HCT116 (cell line): ENCODE results near the gene TSPAN11. TPM values are rescaled to one million over a fixed set of nuclear protein-coding genes. Genes with fewer than 3 reads are reported as not detected.

Experiments
- ATAC-seq: fragments of 200-7000 bp; cut with Tn5 transposase; 2 replicates; pipeline ENCODE4 v1.9.1; 2020; ENCODE audit warnings: mild to moderate bottlenecking, moderate library complexity
- BruUV-seq: library from RNA; stranded (reverse); fragments of 400-500 nt; replicated peaks from 2 replicates; lab custom pipeline; 2021; lab: Mats Ljungman, UMichigan
- CTCF ChIA-PET: fragments of 300-600 bp; sonication (Branson Sonifier 250); formaldehyde crosslinking; loops from one replicate; lab custom pipeline; 2021; ENCODE audit warnings: antibody characterized with exemption; lab: Charles Lee
- POLR2A ChIA-PET: fragments of 300-600, 350-600 bp; sonication (Branson Sonifier 250); formaldehyde crosslinking; loops from one replicate; lab custom pipeline; 2021; ENCODE audit warnings: antibody characterized with exemption; lab: Charles Lee
- RAD21 ChIA-PET, 2 experiments: fragments of 300-600 bp; sonication (Branson Sonifier 250); formaldehyde crosslinking; loops; one replicate each; lab custom pipeline; 2023; ENCODE audit warnings: low total read pairs in 2 of 2; ENCODE audit not compliant: uncharacterized antibody in 2 of 2, unreplicated experiment in 2 of 2, low non-redundant PET in 1 of 2; lab: Charles Lee
- DNase-seq: peaks from one replicate; pipeline ENCODE4 v3.0.0-alpha.2; 2010; ENCODE audit warnings: low read depth, low spot score
- H2AFZ ChIP-seq: fragments of 200-600 bp; shearing (Covaris generic), sonication (generic); 2 replicates; pipeline ENCODE4 v1.6.1; 2017; ENCODE audit warnings: low read depth, mixed run types, mixed read lengths, antibody characterized with exemption, low read length; ENCODE audit not compliant: poor library complexity, severe bottlenecking
- H3K27ac ChIP-seq: 2 replicates; pipeline ENCODE4 v1.5.1; 2012; ENCODE audit warnings: low read depth, low read length
- H3K27me3 ChIP-seq: fragments of 200-600 bp; sonication (generic); 2 replicates; pipeline ENCODE4 v1.6.1; 2016; ENCODE audit warnings: mixed run types, low read length, mixed read lengths; ENCODE audit not compliant: insufficient read depth
- H3K36me3 ChIP-seq, 2 experiments: fragments of 200-500 bp in 1 of 2; fragments of 200-600 bp in 1 of 2; sonication (Bioruptor generic) in 1 of 2; sonication (generic) in 1 of 2; 2 replicates each; pipeline versions ENCODE4 v1.5.1 to v1.6.1; 2014 to 2016; ENCODE audit warnings: low read length in 2 of 2, inconsistent platforms in 1 of 2, mixed read lengths in 1 of 2, mixed run types in 1 of 2; ENCODE audit not compliant: insufficient read depth in 2 of 2, control insufficient read depth in 1 of 2
- H3K4me1 ChIP-seq, 2 experiments: fragments of 200-600 bp in 1 of 2; sonication (generic) in 1 of 2; 2 replicates each; pipeline versions ENCODE4 v1.5.1 to v1.6.1; 2012 to 2017; ENCODE audit warnings: low read length in 2 of 2, inconsistent platforms in 1 of 2, mild to moderate bottlenecking in 1 of 2, mixed read lengths in 1 of 2, mixed run types in 1 of 2, moderate library complexity in 1 of 2; ENCODE audit not compliant: insufficient read depth in 2 of 2, control insufficient read depth in 1 of 2
- H3K4me2 ChIP-seq: fragments of 200-600 bp; sonication (generic); 2 replicates; pipeline ENCODE4 v1.6.1; 2017; ENCODE audit warnings: mixed run types, low read length, mixed read lengths
- H3K4me3 ChIP-seq, 2 experiments: fragments of 200-600 bp in 1 of 2; sonication (generic) in 1 of 2; replicated peaks in 1 of 2; 2 replicates each; pipeline ENCODE4 v1.5.1; 2011 to 2016; ENCODE audit warnings: low read length in 2 of 2, control low read depth in 1 of 2, low read depth in 1 of 2, mild to moderate bottlenecking in 1 of 2, mixed read lengths in 1 of 2, mixed run types in 1 of 2
- H3K79me2 ChIP-seq: fragments of 200-600 bp; sonication (generic); 2 replicates; pipeline ENCODE4 v1.6.1; 2017; ENCODE audit warnings: mild to moderate bottlenecking, mixed run types, low read length, moderate library complexity, mixed read lengths; ENCODE audit not compliant: insufficient read depth
- H3K9ac ChIP-seq: fragments of 200-600 bp; sonication (generic); 2 replicates; pipeline ENCODE4 v1.6.1; 2016; ENCODE audit warnings: low read length, mixed read lengths
- H3K9me2 ChIP-seq: fragments of 200-600 bp; sonication (generic), shearing (Covaris generic); 2 replicates; pipeline ENCODE4 v1.6.1; 2017; ENCODE audit warnings: mixed run types, mild to moderate bottlenecking, moderate library complexity; ENCODE audit not compliant: insufficient read depth
- H3K9me3 ChIP-seq, 2 experiments: fragments of 200-500 bp in 1 of 2; fragments of 200-600 bp in 1 of 2; sonication (Bioruptor generic) in 1 of 2; sonication (generic) in 1 of 2; 2 replicates each; pipeline ENCODE4 v1.6.1; 2014 to 2017; ENCODE audit warnings: low read length in 2 of 2, mixed read lengths in 2 of 2, inconsistent platforms in 1 of 2, low read depth in 1 of 2, mild to moderate bottlenecking in 1 of 2, mixed run types in 1 of 2, moderate library complexity in 1 of 2; ENCODE audit not compliant: control insufficient read depth in 1 of 2, insufficient read depth in 1 of 2
- H4K20me1 ChIP-seq: fragments of 200-600 bp; sonication (generic), shearing (Covaris generic); 2 replicates; pipeline ENCODE4 v1.6.1; 2017; ENCODE audit warnings: mixed run types, mild to moderate bottlenecking, moderate library complexity; ENCODE audit not compliant: insufficient read depth
- CBX3 ChIP-seq: IDR thresholded peaks from 2 replicates; pipeline ENCODE4 v1.6.1; 2012; ENCODE audit warnings: low read depth
- EGR1 ChIP-seq: IDR thresholded peaks from 2 replicates; pipeline ENCODE4 v1.6.1; 2012; ENCODE audit warnings: low read depth
- EZH2 ChIP-seq: fragments of 200-600 bp; sonication (generic); IDR thresholded peaks from 2 replicates; pipeline ENCODE4 v1.6.1; 2017; ENCODE audit warnings: antibody characterized with exemption, mixed run types
- EZH2phosphoT487 ChIP-seq: fragments of 200-600 bp; IDR thresholded peaks from 2 replicates; pipeline ENCODE4 v1.6.1; 2018; ENCODE audit warnings: antibody characterized with exemption, borderline replicate concordance
- FOSL1 ChIP-seq: IDR thresholded peaks from 2 replicates; pipeline ENCODE4 v1.6.1; 2012; ENCODE audit warnings: low read depth
- POLR2A ChIP-seq: IDR thresholded peaks from 2 replicates; pipeline ENCODE4 v1.7.0; 2011; ENCODE audit warnings: borderline replicate concordance; ENCODE audit not compliant: insufficient read depth, insufficient read length; ENCODE audit errors: extremely low read depth
- POLR2AphosphoS5 ChIP-seq: IDR thresholded peaks from 2 replicates; pipeline ENCODE4 v1.6.1; 2011; ENCODE audit warnings: mild to moderate bottlenecking, low read depth, low read length, moderate library complexity
- SRF ChIP-seq: IDR thresholded peaks from 2 replicates; pipeline ENCODE4 v1.6.1; 2012; ENCODE audit warnings: low read depth
- TCF7L2 ChIP-seq: IDR thresholded peaks from 2 replicates; pipeline ENCODE4 v1.7.0; 2011; ENCODE audit warnings: borderline replicate concordance, inconsistent platforms; ENCODE audit not compliant: insufficient read depth, insufficient read length; ENCODE audit errors: extremely low read depth
- YY1 ChIP-seq: IDR thresholded peaks from 2 replicates; pipeline ENCODE4 v1.6.1; 2011; ENCODE audit warnings: low read length, low read depth, moderate library complexity, mild to moderate bottlenecking; ENCODE audit not compliant: insufficient replicate concordance; ENCODE audit errors: extremely low read depth
- intact Hi-C: fragments of 100-400 bp; cut with micrococcal nuclease; formaldehyde crosslinking; loops from 2 replicates; pipeline ENCODE4 v1.10.0; 2022
- total RNA-seq: library from RNA; stranded (reverse); gene quantifications from one replicate; pipeline ENCODE4 v1.2.1, GENCODE V29; 2021; ENCODE audit not compliant: unreplicated experiment
- TF ChIP-seq, protein P1 (sequence below): IDR thresholded peaks from 2 replicates; pipeline ENCODE4 v1.6.1; 2012
- TF ChIP-seq, protein P2 (sequence below), 3 experiments: fragments of 200-600 bp in 1 of 3; sonication (generic) in 1 of 3; IDR thresholded peaks in 2 of 3; conservative IDR thresholded peaks in 1 of 3; 2 replicates each; pipeline ENCODE4 v1.5.1; 2012 to 2017; ENCODE audit warnings: low read depth in 2 of 3, low read length in 2 of 3, antibody characterized with exemption in 1 of 3, borderline replicate concordance in 1 of 3, control low read depth in 1 of 3, mild to moderate bottlenecking in 1 of 3, mixed read lengths in 1 of 3, mixed run types in 1 of 3, moderate library complexity in 1 of 3; ENCODE audit not compliant: insufficient read depth in 1 of 3
- TF ChIP-seq, protein P3 (sequence below): IDR thresholded peaks from 2 replicates; pipeline ENCODE4 v1.6.1; 2011; ENCODE audit warnings: mild to moderate bottlenecking, low read length, moderate library complexity; ENCODE audit not compliant: insufficient replicate concordance; ENCODE audit errors: extremely low read depth

Gene TSPAN11
- total RNA-seq, 1 experiment from 2014 or later = not detected

DNA sequence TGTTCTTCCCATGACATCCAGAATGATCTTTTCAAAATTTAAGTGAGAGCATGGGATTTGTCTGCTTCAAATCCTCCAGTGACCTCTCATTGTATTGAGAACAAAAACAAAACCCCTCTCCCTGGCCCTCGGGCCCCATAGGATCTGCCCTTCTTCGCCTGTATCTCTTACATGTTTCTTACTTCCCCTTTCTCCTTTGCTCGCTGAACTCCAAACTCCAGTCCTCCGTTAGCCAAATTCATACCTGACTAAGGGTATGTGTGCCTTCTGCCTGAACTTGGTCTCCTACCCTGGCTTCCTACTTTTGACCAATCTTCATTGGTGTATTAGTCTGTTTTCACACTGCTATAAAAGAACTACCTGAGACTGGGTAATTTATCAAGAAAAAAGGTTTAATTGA lies 13.2 kb upstream of the TSPAN11 start:
- H3K9me3 ChIP-seq = no peaks in the 10 kb centered on the region
- no peaks in the 10 kb centered on the region for H3K36me3 ChIP-seq
- no peak overlapping the region for H3K4me2 ChIP-seq
- ATAC-seq (no peak), DNase-seq (no peak)
- intact Hi-C loops = no loop called here
- ChIA-PET POLR2A (no interaction called here), RAD21 (no interaction called here), CTCF (no interaction called here)
- no peak overlapping the region for H3K4me3 ChIP-seq
- no peaks in the 10 kb centered on the region for H3K9me2 ChIP-seq
- no peaks in the 10 kb centered on the region for H3K79me2 ChIP-seq
- no peaks in the 10 kb centered on the region for H3K27me3 ChIP-seq
- no peak overlapping the region for H2AFZ ChIP-seq
- no TSS peak for BruUV-seq
- H3K9ac ChIP-seq = no peak overlapping the region
- TF ChIP-seq SRF (no peak), YY1 (no peak)
- no peaks in the 10 kb centered on the region for H4K20me1 ChIP-seq
- no peaks in the 10 kb centered on the region for H3K4me1 ChIP-seq
- H3K27ac ChIP-seq = no peak overlapping the region

DNA sequence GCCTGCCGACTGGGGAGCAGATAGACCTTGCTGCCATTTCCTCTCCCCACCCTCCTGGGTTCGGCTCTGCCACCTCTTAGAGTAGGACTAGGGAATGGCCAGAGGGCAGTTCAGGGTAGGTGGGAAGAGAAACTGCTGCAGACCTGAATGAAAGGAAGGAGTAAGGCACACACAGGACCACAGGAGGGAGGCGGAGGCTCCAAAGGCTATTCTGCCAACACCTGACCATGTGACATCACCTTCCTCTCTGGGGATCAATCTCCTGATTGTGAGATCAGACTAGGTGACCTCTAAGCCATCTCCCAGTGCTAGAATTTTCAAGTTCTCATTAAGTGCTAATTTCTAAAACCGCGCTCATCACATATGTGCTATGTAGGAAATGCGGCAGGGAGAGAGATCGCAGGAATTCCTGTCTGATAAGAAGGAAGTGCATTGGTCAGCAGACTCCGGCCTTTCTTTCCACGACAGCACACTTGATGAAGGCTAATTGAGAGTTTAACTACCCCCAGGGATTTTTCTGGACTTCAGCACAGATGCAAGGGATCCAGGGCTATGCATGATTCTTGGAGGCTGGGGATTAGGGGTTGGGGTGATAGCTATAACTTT lies 11.5 kb upstream of the TSPAN11 start:
- Histone ChIP-seq H3K4me2 (no peak overlapping the region), H3K27me3 (no peaks in the 10 kb centered on the region), H3K4me3 (no peak overlapping the region), H3K4me1 (no peaks in the 10 kb centered on the region), H3K9me2 (no peaks in the 10 kb centered on the region), H4K20me1 (no peaks in the 10 kb centered on the region), H3K36me3 (no peaks in the 10 kb centered on the region), H3K9ac (no peak overlapping the region), H2AFZ (no peak overlapping the region), H3K9me3 (no peaks in the 10 kb centered on the region), H3K27ac (no peak overlapping the region), H3K79me2 (no peaks in the 10 kb centered on the region)
- BruUV-seq = no TSS peak
- ATAC-seq (no peak), DNase-seq (no peak)
- ChIA-PET POLR2A (no interaction called here), RAD21 (no interaction called here), CTCF (no interaction called here)
- TF ChIP-seq EZH2phosphoT487 (no peak), CBX3 (no peak), POLR2AphosphoS5 (no peak), TCF7L2 (no peak), EGR1 (no peak), POLR2A (no peak), EZH2 (no peak), FOSL1 (no peak)
- TF ChIP-seq, protein P1, sequence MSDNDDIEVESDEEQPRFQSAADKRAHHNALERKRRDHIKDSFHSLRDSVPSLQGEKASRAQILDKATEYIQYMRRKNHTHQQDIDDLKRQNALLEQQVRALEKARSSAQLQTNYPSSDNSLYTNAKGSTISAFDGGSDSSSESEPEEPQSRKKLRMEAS = no peak
- TF ChIP-seq, protein P2, sequence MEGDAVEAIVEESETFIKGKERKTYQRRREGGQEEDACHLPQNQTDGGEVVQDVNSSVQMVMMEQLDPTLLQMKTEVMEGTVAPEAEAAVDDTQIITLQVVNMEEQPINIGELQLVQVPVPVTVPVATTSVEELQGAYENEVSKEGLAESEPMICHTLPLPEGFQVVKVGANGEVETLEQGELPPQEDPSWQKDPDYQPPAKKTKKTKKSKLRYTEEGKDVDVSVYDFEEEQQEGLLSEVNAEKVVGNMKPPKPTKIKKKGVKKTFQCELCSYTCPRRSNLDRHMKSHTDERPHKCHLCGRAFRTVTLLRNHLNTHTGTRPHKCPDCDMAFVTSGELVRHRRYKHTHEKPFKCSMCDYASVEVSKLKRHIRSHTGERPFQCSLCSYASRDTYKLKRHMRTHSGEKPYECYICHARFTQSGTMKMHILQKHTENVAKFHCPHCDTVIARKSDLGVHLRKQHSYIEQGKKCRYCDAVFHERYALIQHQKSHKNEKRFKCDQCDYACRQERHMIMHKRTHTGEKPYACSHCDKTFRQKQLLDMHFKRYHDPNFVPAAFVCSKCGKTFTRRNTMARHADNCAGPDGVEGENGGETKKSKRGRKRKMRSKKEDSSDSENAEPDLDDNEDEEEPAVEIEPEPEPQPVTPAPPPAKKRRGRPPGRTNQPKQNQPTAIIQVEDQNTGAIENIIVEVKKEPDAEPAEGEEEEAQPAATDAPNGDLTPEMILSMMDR (IDR thresholded peaks at IDR 0.05 in 2 of 3, conservative IDR thresholded peaks at IDR 0.05 in 1 of 3; ENCODE audit: borderline replicate concordance in 1 of 3, insufficient read depth in 1 of 3, low read depth in 2 of 3, low read length in 2 of 3) = no peak
- TF ChIP-seq, protein P3, sequence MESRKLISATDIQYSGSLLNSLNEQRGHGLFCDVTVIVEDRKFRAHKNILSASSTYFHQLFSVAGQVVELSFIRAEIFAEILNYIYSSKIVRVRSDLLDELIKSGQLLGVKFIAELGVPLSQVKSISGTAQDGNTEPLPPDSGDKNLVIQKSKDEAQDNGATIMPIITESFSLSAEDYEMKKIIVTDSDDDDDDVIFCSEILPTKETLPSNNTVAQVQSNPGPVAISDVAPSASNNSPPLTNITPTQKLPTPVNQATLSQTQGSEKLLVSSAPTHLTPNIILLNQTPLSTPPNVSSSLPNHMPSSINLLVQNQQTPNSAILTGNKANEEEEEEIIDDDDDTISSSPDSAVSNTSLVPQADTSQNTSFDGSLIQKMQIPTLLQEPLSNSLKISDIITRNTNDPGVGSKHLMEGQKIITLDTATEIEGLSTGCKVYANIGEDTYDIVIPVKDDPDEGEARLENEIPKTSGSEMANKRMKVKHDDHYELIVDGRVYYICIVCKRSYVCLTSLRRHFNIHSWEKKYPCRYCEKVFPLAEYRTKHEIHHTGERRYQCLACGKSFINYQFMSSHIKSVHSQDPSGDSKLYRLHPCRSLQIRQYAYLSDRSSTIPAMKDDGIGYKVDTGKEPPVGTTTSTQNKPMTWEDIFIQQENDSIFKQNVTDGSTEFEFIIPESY = no peak
- intact Hi-C loops = no loop called here
